Dermis microvascular lymphatic vessel endothelial cell (primary cell): ENCODE results near the gene COG1. TPM values are rescaled to one million over a fixed set of nuclear protein-coding genes. Genes with fewer than 3 reads are reported as not detected.

Experiments
- total RNA-seq: library from RNA; depleted of rRNA; stranded (reverse); fragments of >200 nt; gene quantifications from 2 replicates; pipeline ENCODE4 v1.2.1, GENCODE V29; 2014

COG1 gene
- total RNA-seq, 1 donor from 2014 or later = 15.1 TPM

Other genes with a start within 250 kb of the COG1 start
- 7.2 and 12.6 TPM in 2 replicates for gene SLC39A11, start 100.4 kb upstream of the COG1 start, total RNA-seq
- gene SSTR2, start 28.0 kb upstream of the COG1 start, total RNA-seq = not detected in 2 replicates
- gene CPSF4L, start 68.8 kb downstream of the COG1 start, total RNA-seq = not detected in 2 replicates
- gene CDC42EP4, start 118.9 kb downstream of the COG1 start, total RNA-seq = 5.9 and 7.2 TPM in 2 replicates